ENCODE data around the gene TUBA8. TPM values are rescaled to one million over a fixed set of nuclear protein-coding genes. Genes with fewer than 3 reads are reported as not detected.
"Not testable (repeated sequence)": the region's sequence is repeated elsewhere in the genome, so short reads cannot be mapped to it uniquely, and the experiment has no call there.

Gene TUBA8
- total RNA-seq, 1 experiment from 2014 or later, result 0.13 TPM

DNA sequence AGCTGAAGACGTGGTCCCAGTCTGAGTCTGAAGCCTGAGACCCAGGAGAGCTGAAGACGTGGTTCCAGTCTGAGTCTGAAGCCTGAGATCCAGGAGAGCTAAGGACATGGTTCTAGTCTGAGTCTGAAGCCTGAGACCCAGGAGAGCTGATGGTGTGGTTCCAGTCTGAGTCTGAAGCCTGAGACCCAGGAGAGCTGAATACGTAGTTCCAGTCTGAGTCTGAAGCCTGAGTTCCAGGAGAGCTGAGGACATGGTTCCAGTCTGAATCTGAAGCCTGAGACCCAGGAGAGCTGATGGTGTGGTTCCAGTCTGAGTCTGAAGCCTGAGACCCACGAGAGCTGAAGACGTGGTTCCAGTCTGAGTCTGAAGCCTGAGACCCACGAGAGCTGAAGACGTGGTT, 4.6 kb upstream of the TUBA8 start:
- DNase-seq (ENCODE audit: low spot score), result not testable (repeated sequence)

DNA sequence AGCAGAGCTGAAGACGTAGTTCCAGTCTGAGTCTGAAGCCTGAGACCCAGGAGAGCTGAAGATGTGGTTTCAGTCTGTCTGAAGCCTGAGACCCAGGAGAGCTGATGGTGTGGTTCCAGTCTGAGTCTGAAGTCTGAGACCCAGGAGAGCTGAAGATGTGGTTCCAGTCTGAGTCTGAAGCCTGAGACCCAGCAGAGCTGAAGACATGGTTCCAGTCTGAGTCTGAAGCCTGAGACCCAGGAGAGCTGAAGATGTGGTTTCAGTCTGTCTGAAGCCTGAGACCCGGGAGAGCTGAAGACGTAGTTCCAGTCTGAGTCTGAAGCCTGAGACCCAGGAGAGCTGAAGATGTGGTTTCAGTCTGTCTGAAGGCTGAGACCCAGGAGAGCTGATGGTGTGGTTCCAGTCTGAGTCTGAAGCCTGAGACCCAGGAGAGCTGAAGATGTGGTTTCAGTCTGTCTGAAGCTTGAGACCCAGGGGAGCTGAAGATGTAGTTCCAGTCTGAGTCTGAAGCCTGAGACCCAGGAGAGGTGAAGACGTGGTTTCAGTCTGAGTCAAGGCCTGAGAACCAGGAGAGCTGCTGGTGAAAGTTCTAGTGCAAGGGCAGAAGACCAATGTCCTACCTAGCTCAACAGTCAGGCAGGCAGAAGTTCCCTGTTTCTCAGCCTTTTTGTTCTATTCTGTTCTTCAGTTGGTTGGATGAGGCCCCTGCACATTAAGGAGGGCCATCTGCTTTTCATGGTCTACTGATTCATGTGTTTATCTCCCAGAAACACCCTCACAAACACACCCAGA, 3.9 kb upstream of the TUBA8 start:
- DNase-seq (ENCODE audit: low spot score), result not testable (repeated sequence)

- DNase-seq (ENCODE audit: low spot score), result no peak
Measured at GRCh38 chr22:18108187-18108586, 2.4 kb upstream of the TUBA8 start.

GRCh38 chr22:18109410-18110193, 1.0 kb upstream of the TUBA8 start:
- DNase-seq (ENCODE audit: low spot score), result no peak

- DNase-seq (ENCODE audit: low spot score), result no peak
Measured at GRCh38 chr22:18110954-18111758, 547 bp downstream of the TUBA8 start.

GRCh38 chr22:18111759-18112330, 1.2 kb downstream of the TUBA8 start:
- DNase-seq (ENCODE audit: low spot score), result no peak

DNA sequence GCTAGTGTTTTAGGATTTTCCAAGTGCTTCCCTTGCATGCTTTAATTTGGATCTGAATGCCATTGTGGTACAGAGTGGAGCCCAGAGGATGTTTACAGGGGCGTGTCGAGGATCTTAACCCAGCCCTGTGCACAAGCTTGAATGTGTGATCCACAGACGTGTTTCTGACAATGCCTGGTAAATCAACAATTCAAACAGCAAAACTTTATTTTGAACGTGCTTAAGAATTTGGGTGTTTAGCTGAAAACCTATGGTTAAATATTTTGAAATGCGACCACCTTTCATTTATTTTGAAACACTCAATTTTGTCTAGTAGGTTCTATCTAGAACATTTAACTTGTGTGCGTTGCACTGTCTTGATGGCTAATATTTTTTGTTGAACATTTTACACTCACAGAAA, 1.8 kb downstream of the TUBA8 start:
- DNase-seq (ENCODE audit: low spot score), result no peak

- no peak for DNase-seq (ENCODE audit: low spot score)
Measured at GRCh38 chr22:18113680-18114394, 3.2 kb downstream of the TUBA8 start.

DNA sequence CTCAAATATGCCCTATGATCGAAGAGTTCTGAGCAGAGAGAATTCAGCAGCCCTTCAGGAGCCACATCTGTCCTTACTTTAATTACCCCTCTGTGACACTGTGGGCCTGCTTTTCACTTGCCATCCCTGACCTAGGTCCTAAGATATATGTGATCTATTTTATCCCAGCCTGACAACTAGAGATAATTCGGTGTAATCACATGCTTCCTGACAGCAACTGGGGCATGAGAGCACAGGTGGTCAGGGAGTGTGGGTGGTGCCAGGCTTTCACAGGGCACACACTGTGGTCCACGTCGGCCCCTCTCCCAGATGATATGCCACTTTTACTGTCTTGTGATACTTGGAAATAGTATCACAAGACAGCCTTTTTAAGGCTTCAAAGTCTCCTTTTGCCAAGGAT, 3.9 kb downstream of the TUBA8 start:
- DNase-seq (ENCODE audit: low spot score), result no peak

- DNase-seq (ENCODE audit: low spot score), result no peak
Measured at GRCh38 chr22:18114976-18115652, 4.5 kb downstream of the TUBA8 start.

DNA sequence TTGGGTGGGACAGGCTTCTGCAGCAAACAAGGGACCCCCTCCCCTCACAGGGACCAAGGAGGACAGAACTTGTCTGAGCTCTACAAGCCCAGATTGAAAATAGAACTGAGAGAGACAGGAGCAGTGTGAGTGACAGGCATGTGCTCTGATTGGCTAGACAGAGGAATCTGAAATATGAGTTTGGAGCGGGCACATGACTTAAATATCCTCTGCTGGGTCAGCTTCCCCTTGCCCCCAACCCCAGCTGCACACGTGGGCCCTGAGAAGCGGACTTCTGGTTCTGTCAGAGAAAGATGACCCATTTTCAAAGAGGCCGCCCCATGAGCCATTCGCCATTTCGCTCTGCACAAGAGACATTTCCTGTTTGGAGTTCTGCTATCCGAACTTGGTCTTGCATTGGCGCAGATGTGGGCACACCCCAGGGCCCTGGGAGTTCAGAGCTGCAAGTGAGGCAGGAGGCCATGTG, 5.3 kb downstream of the TUBA8 start:
- no peak for DNase-seq (ENCODE audit: low spot score)

- DNase-seq (ENCODE audit: low spot score), result no peak
Measured at GRCh38 chr22:18116634-18117033, 6.0 kb downstream of the TUBA8 start.

DNA sequence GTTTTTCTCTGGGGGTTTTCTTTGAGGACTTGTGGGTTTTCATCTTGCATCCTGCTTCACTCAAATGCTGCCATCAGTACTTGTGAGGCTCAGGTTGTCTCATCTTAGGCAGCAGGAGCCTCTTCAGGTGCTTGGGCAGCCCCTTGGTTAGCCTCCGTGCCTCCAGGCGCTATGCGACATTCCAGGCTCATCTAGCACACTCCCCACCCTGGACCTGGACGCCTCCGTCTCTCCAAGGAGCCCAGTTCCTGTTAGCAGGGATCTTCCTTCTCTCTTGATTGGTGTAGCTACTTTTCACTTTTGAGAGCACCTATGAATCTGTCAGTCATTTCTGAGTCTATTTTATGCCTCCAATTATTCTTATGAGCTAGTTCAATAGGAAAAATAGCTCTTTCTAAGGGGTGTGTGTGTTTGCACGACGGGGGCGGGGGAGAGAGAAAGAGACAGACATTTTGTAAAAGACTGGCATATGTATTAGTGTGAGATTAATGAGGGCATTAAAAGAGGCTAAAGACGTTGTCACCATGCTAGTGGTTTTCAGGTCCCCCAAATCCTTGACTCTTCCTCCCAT, 7.8 kb downstream of the TUBA8 start:
- DNase-seq (ENCODE audit: low spot score), result no peak

DNA sequence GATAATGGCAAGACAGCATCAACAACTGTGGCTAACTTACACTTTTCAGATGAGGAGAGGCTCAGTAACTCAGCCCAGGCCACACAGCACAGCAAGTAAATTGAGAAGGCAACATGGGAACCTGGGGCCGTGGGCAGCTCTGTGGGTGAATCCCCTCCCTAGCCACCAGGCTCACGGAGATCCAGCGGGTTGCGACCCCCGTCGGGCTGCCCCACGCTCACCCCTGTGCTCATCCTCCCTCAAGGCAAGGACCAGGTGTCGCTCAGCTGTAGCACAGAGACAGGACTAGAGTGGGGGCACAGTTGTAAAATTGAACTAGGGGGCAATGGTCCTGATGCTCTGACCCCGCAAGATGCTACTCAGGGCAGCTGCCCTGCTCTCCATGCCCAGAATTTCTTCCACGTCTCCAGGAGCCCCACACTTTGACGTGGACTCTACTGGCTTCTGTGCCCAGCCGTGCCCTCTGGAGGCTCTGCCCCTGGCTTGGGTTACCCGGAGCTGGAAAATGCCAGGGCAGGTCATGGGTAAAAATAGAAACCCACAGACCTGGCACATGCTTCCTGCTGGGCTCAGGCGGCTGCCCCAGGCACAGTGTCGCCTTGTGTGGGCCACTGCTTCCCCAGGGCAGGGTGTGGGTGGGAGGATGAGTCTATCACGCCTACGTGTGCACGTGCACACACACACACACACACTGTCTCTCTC, 9.0 kb downstream of the TUBA8 start:
- DNase-seq (ENCODE audit: low spot score), result no peak

DNA sequence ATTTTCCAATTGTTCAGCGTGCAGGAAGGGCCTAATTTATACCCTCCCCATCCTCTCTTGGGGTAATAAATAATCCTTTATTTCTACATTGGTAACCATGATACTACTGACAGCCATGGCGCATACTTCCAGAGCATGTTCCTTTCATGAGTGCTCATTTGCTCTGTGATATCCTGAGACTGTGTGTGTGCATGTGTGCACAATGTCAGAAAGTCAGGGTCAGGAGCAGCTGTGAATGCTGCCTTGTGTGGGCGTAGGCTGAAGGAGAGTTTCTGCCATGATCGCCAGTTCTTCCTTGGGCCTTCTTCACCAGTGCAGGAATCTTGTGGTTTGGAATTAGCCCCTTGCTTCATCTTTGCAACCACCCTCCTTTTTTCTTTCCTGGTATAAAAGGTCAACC, 10.2 kb downstream of the TUBA8 start:
- no peak for DNase-seq (ENCODE audit: low spot score)

DNA sequence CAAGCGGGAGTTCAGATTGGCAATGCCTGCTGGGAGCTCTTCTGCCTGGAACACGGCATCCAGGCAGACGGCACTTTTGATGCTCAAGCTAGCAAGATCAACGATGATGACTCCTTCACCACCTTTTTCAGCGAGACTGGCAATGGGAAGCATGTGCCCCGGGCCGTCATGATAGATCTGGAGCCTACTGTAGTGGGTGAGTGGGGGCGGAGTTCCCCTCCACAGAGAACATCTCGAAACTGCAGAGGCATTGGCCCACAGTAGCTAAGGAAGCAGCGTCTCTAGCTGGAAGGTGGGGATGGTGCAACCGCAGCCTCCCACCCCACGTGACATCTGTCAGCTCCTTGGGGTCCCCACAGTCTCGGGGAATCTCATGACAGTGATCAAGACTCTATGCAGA, 10.9 kb downstream of the TUBA8 start:
- DNase-seq (ENCODE audit: low spot score), result no peak

- no peak for DNase-seq (ENCODE audit: low spot score)
Measured at GRCh38 chr22:18121954-18122554, 11.4 kb downstream of the TUBA8 start.

GRCh38 chr22:18123476-18124025, 12.9 kb downstream of the TUBA8 start:
- not testable (repeated sequence) for DNase-seq (ENCODE audit: low spot score)

GRCh38 chr22:18126606-18127005, 16.0 kb downstream of the TUBA8 start:
- no peak for DNase-seq (ENCODE audit: low spot score)

Data from HT-29 (cell line).